GM21576 (cell line): ENCODE data around the gene NPHS1.

Experiments used
- ATAC-seq: cut with Tn5 transposase; IDR thresholded peaks from one replicate; pipeline ENCODE4 v1.9.1; 2021; ENCODE audit warnings: mild to moderate bottlenecking, moderate library complexity; ENCODE audit not compliant: unreplicated experiment

NPHS1 gene

DNA sequence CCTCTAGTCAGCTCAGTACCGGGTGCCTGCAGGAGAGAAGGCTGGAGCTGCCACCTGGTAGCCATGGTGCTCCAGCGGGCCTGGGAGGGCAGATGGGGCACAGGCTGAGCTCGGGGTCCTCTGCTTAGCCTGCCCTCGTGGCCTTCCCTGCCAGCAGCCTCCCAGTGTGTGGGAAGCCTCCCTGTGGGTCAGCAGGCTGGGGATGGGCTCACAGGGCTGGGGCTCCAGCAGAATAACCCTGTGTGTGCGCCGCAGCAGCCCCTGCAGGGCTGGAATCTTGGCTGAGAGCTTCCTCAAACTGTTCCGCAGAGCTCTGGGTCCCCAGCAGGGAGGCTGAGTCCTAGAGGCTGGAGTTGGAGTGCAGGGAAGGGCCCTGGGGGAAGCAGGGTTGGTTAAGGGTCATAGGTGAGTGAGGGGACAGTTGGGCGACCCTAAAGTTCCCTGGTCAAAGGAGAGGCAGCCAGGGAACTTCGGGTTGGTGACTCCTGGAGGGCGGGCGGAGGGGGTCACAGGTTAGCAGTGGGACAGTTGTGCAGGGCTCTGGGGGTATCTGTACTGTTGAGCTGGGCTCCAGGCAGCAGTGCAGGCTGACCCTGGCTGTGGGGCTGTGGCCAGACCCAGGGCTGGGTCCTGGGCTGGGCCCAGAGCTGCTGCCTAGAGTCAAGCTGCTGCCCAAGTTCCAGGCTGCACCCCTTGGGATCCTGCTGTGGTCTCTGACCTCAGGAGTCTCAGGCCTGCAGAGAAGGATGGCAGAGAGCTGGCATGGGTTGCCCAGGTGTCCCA lies 62.9 kb downstream of the NPHS1 start:
- ATAC-seq, result no peak

DNA sequence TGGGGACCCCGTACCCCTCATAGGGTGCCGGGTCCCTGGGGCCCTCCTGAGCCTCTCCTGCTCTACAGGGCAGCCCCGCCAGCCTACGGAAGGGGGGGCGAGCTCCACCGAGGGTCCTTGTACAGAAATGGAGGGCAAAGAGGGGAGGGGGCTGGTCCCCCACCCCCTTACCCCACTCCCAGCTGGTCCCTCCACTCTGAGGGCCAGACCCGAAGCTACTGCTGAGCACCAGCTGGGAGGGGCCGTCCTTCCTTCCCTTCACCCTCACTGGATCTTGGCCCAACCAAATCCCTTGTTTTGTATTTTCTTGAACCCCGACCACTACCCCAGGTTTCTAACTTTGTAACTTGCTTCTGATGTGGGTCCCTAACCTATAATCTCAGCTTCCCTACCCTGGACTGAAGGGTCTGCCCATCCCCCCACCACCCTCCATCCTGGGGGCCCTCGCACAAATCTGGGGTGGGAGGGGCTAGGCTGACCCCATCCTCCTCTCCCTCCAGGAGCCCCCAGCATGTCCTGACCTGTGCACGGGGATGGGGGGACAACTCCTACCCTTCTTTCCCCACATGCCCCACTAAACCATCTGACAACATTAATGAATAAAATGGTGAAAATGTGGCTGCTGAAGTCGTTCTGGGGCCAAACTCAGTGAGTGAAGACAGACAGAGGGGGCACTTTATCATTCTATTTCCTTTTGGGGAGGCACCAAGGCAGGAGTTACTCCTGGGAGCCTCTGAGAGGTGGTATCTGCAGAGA lies 63.9 kb downstream of the NPHS1 start:
- no peak for ATAC-seq

DNA sequence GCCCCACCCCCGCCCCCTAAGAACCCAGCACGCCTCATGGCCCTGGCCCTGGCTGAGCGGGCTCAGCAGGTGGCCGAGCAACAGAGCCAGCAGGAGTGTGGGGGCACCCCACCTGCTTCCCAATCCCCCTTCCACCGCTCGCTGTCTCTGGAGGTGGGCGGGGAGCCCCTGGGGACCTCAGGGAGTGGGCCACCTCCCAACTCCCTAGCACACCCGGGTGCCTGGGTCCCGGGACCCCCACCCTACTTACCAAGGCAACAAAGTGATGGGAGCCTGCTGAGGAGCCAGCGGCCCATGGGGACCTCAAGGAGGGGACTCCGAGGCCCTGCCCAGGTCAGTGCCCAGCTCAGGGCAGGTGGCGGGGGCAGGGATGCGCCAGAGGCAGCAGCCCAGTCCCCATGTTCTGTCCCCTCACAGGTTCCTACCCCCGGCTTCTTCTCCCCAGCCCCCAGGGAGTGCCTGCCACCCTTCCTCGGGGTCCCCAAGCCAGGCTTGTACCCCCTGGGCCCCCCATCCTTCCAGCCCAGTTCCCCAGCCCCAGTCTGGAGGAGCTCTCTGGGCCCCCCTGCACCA lies 65.0 kb downstream of the NPHS1 start:
- no peak for ATAC-seq

DNA sequence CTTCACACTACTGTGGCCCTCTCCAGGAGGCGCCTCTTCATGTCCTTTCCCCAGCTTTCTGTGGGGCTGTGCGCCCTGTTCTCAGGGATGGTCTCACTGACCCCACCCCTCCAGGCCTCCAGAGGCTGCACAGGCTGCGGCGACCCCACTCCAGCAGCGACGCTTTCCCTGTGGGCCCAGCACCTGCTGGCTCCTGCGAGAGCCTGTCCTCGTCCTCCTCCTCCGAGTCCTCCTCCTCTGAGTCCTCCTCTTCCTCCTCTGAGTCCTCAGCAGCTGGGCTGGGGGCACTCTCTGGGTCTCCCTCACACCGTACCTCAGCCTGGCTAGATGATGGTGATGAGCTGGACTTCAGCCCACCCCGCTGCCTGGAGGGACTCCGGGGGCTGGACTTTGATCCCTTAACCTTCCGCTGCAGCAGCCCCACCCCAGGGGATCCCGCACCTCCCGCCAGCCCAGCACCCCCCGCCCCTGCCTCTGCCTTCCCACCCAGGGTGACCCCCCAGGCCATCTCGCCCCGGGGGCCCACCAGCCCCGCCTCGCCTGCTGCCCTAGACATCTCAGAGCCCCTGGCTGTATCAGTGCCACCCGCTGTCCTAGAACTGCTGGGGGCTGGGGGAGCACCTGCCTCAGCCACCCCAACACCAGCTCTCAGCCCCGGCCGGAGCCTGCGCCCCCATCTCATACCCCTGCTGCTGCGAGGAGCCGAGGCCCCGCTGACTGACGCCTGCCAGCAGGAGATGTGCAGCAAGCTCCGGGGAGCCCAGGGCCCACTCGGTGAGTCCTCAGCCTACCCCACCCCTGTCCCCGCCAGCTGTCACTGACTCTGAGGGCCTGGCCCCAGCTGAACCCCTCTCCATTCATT lies 65.8 kb downstream of the NPHS1 start:
- ATAC-seq, result no peak

DNA sequence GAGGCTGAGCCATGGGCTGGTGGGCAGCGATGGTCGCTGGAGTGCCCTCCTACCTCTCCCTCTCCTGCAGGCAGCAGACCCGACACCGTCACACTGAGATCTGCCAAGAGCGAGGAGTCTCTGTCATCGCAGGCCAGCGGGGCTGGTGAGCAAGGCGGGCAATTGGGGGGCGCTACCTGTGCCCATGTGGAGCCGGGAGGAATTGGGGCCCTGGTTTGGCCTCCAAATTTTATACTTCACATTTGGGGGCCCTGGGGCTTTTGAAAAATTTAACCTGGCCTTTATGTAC lies 67.0 kb downstream of the NPHS1 start:
- no peak for ATAC-seq

DNA sequence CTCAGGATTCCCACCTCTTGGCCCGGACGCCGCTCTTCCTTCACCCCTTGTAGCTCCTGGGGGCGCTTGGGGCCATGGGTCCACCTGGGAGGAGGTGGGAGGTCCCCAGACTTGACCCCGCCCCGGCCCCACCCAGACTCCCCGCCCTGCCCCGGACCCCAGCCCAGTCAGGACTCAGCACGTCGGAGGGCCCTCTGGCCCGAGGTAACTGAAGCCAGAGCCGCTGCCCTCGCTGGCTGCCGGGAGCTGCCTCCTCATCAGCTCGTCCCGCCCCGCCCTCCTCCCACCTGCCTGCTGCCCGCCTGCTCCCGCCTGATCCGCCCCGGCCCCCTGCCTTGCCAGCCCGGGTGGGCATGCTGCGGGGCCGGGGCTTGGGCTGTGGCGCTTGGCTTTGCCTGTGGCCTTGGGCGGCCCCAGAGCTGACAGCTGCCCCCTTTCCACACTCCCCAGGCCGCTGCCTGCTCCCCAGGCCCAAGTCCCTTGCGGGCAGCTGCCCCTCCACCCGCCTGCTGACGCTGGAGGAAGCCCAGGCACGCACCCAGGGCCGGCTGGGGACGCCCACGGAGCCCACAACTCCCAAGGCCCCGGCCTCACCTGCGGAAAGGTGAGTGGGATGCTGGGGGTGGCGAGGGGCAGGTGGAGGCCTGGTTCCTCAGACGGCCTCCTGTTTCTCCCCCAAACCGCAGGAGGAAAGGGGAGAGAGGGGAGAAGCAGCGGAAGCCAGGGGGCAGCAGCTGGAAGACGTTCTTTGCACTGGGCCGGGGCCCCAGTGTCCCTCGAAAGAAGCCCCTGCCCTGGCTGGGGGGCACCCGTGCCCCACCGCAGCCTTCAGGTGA lies 67.6 kb downstream of the NPHS1 start:
- ATAC-seq, result no peak

DNA sequence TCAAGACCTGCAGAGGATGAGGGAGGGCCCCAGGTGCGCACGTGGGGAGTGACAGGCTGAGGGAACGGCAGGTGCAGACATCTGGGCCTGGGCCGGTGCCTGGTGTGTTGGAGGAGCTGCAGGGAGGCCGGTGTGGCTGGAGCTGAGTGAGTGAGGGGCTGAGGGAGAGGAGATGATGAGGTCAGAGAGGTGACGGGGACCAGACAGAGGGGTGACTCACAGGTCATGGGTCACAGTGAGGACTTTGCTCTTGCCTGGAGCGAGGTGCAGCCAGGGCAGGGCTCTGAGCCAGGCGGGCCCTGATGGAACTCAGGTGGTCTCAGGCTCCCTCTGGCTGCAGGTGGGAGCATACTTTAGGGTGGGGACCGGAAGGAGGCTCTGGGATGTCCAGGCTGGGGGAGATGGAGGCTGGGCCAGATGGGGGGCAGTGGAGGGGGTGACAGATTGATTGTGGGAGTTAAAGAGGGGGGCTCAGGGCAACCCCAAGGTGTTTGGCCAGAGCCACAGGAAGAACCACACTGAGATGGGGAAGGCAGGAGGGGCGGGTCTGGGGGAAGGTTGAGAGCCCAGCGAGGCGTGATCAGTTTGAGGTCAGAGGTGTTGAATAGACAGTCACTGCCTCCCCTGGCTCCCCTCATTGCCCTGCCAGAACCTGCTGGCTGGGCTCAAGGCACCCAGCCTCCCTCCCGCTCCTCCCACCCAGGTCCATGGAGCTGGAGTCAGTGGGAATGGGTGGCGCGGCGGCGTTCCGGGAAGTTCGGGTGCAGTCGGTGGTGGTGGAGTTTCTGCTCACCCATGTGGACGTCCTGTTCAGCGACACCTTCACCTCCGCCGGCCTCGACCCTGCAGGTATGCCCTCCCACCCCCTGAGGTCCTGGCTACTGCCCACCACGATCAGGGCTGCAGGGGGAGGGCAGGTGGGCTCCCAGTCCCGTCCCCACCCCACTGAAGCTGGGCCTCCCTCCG lies 68.6 kb downstream of the NPHS1 start:
- no peak for ATAC-seq

DNA sequence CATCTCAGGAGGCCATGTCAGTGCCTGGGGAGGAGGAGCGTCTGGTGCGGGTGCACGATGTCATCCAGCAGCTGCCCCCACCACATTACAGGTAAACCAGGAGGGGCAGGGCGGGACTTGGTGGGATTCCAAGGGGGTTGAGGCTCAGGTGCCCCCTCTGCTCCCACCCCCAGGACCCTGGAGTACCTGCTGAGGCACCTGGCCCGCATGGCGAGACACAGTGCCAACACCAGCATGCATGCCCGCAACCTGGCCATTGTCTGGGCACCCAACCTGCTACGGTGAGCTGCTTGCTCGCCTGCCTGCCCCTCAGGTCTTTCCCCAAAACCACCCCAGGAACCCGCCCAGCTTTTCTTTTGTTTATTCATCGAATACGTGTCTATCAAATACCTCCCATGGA lies 69.7 kb downstream of the NPHS1 start:
- no peak for ATAC-seq

DNA sequence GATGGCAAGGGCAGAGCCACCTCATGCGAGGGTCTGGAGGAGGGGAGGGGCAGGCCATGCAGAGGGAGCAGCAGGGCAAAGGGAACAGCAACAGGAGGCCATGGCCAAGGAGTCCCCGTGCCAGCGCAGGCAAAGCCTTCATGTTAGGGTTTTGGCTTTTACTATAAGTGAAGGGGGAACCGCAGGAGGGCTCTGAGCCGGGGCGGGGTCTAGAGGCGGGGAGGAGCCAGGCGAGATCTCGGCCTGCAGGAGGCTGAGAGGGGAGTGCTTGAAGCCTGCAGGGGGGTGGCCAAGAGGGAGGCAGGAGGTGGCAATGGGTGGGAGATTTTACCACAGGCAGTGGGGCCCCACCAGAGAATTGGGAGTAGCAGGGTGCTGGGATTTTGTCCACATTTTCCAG lies 70.7 kb downstream of the NPHS1 start:
- ATAC-seq, result no peak

DNA sequence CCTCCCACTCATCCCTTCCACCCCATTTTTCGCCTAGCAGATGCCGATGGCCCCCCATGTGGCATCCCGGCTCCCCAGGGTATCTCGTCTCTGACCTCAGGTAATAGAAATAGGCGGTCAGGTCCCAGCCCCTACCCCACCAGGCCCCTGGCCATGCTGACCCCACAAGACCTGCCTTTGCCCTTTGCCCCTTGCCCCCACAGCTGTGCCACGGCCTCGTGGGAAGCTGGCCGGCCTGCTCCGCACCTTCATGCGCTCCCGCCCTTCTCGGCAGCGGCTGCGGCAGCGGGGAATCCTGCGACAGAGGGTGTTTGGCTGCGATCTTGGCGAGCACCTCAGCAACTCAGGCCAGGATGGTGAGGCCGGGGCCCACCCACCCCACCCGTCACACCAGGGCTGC lies 71.6 kb downstream of the NPHS1 start:
- no peak for ATAC-seq

DNA sequence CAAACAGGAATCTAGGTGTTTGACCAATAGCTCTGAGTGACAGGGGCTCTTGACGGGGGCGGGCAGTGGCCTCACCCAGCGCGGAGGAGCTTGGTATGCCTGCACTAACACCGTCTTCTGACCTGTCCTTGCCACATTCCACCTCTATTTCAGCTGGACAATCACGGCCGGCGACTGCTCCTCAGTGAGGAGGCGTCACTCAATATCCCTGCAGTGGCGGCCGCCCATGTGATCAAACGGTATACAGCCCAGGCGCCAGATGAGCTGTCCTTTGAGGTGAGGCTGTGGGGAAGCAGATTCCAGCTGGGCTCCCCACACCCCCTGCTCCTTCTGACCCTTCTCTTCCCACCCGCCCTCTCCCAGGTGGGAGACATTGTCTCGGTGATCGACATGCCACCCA lies 72.2 kb downstream of the NPHS1 start:
- no peak for ATAC-seq

DNA sequence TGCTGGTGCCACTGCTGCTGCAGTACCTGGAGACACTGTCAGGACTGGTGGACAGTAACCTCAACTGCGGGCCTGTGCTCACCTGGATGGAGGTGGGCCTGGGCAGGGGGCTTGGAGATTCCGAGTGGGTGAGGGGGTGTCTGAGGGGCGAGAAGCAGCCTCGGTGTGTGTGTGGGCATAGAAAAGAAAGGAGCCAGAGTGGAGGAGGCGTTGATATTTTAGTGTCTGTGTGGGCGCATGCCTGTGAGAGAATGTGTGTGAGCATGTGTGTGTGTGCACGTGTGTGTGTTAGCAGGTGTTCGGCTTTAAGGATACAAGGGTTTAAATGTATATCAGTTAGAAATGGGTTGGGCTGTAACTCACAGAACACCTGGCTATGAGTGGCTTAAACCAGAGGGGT lies 73.3 kb downstream of the NPHS1 start:
- no peak for ATAC-seq

DNA sequence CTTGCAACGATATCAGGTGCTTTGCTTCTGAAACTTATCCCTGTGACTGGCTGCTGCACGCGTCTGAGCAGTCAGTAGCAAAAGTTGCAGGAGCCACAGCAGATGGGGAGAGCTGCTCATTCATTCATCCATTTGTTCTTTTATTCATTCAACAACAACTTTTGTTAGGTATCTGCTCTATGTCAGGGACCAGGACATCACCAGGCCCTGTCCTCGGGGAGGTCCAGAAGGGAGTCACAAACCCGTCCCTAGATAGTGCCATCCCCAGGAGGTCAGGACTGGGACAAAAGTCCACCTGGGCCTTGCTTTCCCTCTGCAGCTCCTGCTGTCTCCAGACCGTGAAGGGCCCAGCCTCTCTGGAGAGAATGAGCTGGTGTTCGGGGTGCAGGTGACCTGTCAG lies 74.3 kb downstream of the NPHS1 start:
- ATAC-seq, result no peak

DNA sequence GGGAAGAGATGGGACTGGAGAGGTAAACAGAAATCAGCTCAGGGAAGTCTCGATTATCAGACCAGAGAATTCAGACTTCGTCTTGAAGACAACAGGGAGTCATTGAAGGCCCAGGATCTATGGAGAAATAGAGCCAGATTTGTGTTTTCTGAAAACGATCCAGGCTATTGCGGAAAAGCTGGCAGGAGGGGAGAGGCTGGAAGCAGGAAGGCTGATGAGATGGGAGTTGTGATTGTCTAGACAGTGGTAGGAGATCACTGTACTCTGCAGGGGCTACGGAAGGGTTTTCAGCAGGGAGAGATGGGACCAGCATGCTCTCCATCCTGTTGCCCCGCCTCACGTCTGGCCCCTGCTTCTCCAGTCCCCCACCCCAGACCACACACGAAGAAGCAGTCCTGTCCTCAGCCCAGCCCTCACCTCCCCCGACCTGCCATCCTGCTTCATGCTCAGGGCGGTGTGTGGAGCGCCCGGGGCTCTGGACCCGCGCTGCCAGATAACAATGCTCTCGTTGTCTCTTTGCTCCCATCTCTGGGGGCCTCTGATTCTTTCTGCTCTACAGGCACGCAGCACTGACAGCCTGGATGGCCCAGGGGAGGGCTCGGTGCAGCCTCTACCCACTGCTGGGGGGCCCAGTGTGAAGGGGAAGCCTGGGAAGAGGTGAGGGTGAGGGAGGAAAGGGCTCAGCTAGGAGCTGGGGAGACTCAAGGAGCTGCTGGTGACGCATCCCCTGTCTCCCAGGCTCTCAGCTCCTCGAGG lies 75.0 kb downstream of the NPHS1 start:
- no peak for ATAC-seq

DNA sequence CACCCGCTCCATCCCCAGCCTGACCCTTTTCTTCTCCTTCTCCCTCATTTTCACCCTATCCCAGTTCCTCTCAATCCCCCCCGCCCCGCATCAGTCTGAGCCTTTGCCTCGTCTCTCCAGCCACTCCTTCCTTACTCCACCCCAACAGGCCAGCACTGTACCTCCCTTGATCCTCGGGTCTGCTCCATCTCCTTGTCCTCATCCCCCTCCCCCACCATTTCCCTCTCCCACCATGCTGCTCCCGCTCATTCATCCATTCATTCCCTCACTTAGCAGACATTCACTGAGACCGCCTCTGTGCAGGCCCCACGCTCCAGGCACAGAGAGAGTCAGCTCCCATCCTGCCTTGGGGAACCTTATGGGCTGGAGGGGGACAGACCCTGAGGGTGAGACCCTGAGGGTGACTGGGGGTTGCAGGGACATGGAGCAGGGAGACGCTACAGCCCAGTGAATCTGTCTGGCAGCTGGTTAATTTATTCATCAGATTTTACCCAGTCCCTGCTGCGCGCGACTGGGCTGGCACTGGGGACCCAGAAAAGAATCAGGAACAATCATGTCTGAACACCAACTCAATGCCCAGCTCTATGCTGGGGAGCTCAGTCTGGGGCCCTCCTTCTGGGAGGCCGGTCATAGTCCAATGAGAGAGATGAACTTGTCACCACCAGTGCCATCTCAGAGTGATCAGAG lies 76.1 kb downstream of the NPHS1 start:
- ATAC-seq, result no peak
